Measurements from ENCODE around the gene MAST3. TPM values are rescaled to one million over a fixed set of nuclear protein-coding genes. Genes with fewer than 3 reads are reported as not detected.

The MAST3 gene
- total and polyA plus RNA-seq, 2 donors (not counting 1 experiment from before 2014, with no cell fraction given): 43.5 to 85.5 TPM

DNA sequence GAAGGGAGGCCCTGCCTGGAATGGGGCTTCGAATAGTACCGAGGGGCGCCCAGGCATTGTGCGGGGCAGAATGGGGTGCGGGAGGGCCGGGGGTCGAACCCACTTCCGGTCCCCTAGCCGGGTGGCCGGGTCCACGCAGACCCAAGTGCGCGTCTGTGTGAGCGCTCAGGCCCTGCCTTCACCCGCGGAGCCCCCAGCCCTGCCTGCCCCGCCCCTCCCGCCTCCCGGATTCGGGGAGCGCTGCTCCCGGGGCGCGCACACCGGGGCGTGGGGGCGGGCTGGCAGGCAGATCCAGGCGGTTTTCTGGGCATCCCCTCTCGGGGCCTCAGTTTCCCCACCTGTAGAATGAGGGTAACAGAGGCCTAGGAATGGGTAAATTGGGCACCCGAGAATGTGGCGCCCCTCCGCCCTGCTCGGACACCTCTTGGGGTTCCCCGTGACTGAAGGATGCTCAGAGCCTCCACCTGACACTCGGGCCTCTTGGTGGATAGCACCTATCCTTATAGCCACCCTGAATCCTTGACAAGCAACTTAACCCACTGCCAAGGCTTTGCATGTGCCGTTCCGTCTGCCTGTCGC is 56.1 kb downstream of the MAST3 start:
- H3K9me3 Mint-ChIP-seq (ENCODE audit: insufficient read depth): no peaks in the 10 kb centered on the region
- peak overlapping the region; percentile 73 for H2AFZ ChIP-seq (ENCODE audit: insufficient read depth, low read depth, low read length, poor library complexity, severe bottlenecking)
- CTCF ChIA-PET: interaction anchor here (1.0 to 1.3 kb wide), 2 partner anchors 15 to 126 kb away, joined by 3 to 5 read pairs; no protein-coding TSS in a partner anchor

More for the DNA sequence above, 56.1 kb downstream of the MAST3 start:
- no peaks in the 10 kb centered on the region for H3K27me3 ChIP-seq (replicated peaks in 1 of 4; ENCODE audit: control extremely low read depth in 1 of 4, control insufficient read depth in 3 of 4, insufficient read depth in 4 of 4, low read length in 3 of 4)
- H3K27ac ChIP-seq (ENCODE audit: low read length in 2 of 2): peak overlapping the region in 1 of 2 donors; percentile 93
- no peak for DNase-seq
- H3K4me3 Mint-ChIP-seq: peak overlapping the region; percentile 89
- H3K4me1 ChIP-seq (ENCODE audit: control insufficient read depth in 2 of 2, insufficient read depth in 2 of 2, low read length in 2 of 2): peaks cover 14 to 25% of the 10 kb centered on the region in 2 donors
- H3K9ac ChIP-seq (ENCODE audit: low read length): peak overlapping the region; percentile 77
- POLR2A ChIA-PET: interaction anchor here (0.6 to 1.0 kb wide), 2 partner anchors 25 to 131 kb away, joined by 3 to 6 read pairs; no protein-coding TSS in a partner anchor
- intact Hi-C loops (cut with micrococcal nuclease): loop anchor here (1.0 to 2.0 kb wide), 4 partner anchors 8 to 221 kb away; partner anchors contain the start of gene CCDC124
- H4K20me1 ChIP-seq (ENCODE audit: control insufficient read depth, insufficient read depth, low read length, poor library complexity, severe bottlenecking): peaks cover 17% of the 10 kb centered on the region
- H3K36me3 ChIP-seq (replicated peaks in 1 of 2; ENCODE audit: control extremely low read depth in 1 of 2, control insufficient read depth in 1 of 2, extremely low read depth in 1 of 2, insufficient read depth in 2 of 2, low read length in 1 of 2): peaks cover 0 to 9% of the 10 kb centered on the region in 2 experiments
- 3% methylated on average over 38 of the region's 38 CpGs for WGBS (ENCODE audit: insufficient coverage)
- peaks cover 23% of the 10 kb centered on the region for H3K4me1 Mint-ChIP-seq
- H3K9me3 ChIP-seq (ENCODE audit: control extremely low read depth in 1 of 3, control insufficient read depth in 2 of 3, insufficient read depth in 1 of 3, low read length in 2 of 3): no peaks in the 10 kb centered on the region
- peak overlapping the region in 4 of 5 experiments; percentile 63 to 88 (median 69) for H3K4me3 ChIP-seq (ENCODE audit: control extremely low read depth in 1 of 5, extremely low read depth in 1 of 5, insufficient read depth in 1 of 5, low read depth in 2 of 5, low read length in 4 of 5)
- TF ChIP-seq, protein P1, sequence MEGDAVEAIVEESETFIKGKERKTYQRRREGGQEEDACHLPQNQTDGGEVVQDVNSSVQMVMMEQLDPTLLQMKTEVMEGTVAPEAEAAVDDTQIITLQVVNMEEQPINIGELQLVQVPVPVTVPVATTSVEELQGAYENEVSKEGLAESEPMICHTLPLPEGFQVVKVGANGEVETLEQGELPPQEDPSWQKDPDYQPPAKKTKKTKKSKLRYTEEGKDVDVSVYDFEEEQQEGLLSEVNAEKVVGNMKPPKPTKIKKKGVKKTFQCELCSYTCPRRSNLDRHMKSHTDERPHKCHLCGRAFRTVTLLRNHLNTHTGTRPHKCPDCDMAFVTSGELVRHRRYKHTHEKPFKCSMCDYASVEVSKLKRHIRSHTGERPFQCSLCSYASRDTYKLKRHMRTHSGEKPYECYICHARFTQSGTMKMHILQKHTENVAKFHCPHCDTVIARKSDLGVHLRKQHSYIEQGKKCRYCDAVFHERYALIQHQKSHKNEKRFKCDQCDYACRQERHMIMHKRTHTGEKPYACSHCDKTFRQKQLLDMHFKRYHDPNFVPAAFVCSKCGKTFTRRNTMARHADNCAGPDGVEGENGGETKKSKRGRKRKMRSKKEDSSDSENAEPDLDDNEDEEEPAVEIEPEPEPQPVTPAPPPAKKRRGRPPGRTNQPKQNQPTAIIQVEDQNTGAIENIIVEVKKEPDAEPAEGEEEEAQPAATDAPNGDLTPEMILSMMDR (IDR thresholded peaks at IDR 0.05): no peak
- no peak for TF ChIP-seq EZH2 (IDR thresholded peaks at IDR 0.05; ENCODE audit: borderline replicate concordance, insufficient read depth, low read depth, low read length, poor library complexity, severe bottlenecking)
- H3K27me3 Mint-ChIP-seq: no peaks in the 10 kb centered on the region
- H3K27ac Mint-ChIP-seq: peak overlapping the region; percentile 92
- ATAC-seq (ENCODE audit: low read depth): no peak
- H3K79me2 ChIP-seq (ENCODE audit: control insufficient read depth, insufficient read depth, low read length): peaks cover 10% of the 10 kb centered on the region
- peak overlapping the region; percentile 99 for H3K4me2 ChIP-seq (replicated peaks; ENCODE audit: low read depth, low read length, poor library complexity, severe bottlenecking)
